ENCODE measurements around the gene ZNF735. TPM values are rescaled to one million over a fixed set of nuclear protein-coding genes. Genes with fewer than 3 reads are reported as not detected.
"Not testable (repeated sequence)": the region's sequence is repeated elsewhere in the genome, so short reads cannot be mapped to it uniquely, and the experiment has no call there.

Gene ZNF735
- polyA plus RNA-seq (2011; rRNA removed) (not detected in 2 replicates), polyA minus RNA-seq (2011; rRNA and poly(A)+ RNA removed) (not detected in 2 replicates)

GRCh38 chr7:64206903-64207302, at the start of gene ZNF735:
Gene ZNF735 (plus strand): TSS chr7:64207203. CDS start chr7:64207203, 0 bp downstream.
- Histone ChIP-seq H3K27me3 (ENCODE audit: control insufficient read depth, insufficient read depth, low read length) (no peaks in the 10 kb centered on the region), H3K4me3 (ENCODE audit: low read depth, low read length) (no peak within 1 kb of the TSS), H3K27ac (ENCODE audit: low read depth, low read length) (no peak within 1 kb of the TSS), H3K9me3 (ENCODE audit: control insufficient read depth, insufficient read depth, low read length) (peaks cover 44% of the 10 kb centered on the region)
- POLR2A ChIA-PET: no interaction called here
- DNase-seq (ENCODE audit: low read depth, low spot score): no peak
- CTCF ChIA-PET: no interaction called here
- TF ChIP-seq CTCF (IDR thresholded peaks at IDR 0.05; ENCODE audit: low read depth, low read length): no peak

DNA sequence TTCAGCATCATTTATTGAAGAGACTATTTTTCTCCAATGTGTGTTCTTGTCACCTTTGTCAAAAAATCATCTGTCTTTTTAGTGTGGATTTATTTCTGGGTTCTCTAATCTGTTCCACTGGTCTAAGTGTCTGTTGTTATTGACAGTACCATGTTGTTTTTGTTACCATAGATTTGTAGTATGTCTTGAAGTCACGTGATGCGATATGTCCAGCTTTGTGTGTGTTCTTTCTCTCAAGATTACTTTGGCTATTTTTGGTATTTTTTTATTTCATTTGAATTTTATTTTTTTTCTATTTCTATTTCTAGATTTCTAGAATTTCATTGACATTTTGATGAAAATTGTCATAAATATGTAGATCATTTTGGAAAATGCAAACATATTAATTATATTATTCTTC, 36.0 kb upstream of the ZNF735 start:
- CTCF ChIA-PET; DNase-seq (ENCODE audit: low read depth, low spot score); H3K27ac ChIP-seq (ENCODE audit: low read depth, low read length); POLR2A ChIA-PET; H3K27me3 ChIP-seq (ENCODE audit: control insufficient read depth, insufficient read depth, low read length); H3K4me3 ChIP-seq (ENCODE audit: low read depth, low read length): not testable (repeated sequence)
- peaks cover 25% of the 10 kb centered on the region for H3K9me3 ChIP-seq (ENCODE audit: control insufficient read depth, insufficient read depth, low read length)

- Histone ChIP-seq H3K27me3 (ENCODE audit: control insufficient read depth, insufficient read depth, low read length) (no peaks in the 10 kb centered on the region), H3K9me3 (ENCODE audit: control insufficient read depth, insufficient read depth, low read length) (peaks cover 26% of the 10 kb centered on the region), H3K4me3 (ENCODE audit: low read depth, low read length) (no peak overlapping the region), H3K27ac (ENCODE audit: low read depth, low read length) (no peak overlapping the region)
- no peak for DNase-seq (ENCODE audit: low read depth, low spot score)
- CTCF ChIA-PET: no interaction called here
- POLR2A ChIA-PET: no interaction called here
- TF ChIP-seq CTCF (IDR thresholded peaks at IDR 0.05; ENCODE audit: low read depth, low read length): no peak
These were observed 32.7 kb upstream of the ZNF735 start for GRCh38 chr7:64174328-64174727.

DNA sequence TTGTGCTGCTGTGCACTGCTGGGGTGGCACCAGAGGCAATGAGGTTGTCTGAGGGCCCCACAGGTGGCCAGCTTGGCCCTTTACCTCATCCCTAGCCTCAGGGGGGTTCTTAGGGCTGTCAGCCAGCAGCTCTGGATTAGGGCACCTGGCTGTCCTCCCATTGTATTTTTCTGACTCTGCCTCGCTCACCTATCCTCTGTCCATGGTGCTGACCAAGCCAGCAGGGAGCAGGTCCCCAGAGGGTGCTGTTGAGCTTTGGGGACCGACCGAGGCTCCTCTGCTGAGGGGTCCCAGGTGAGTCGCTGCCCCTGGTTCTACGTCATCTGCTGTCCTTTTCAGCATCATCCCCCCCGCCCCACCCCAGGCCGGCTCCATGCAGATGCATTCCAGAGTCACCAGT, 32.1 kb upstream of the ZNF735 start:
- no peak for TF ChIP-seq CTCF (IDR thresholded peaks at IDR 0.05; ENCODE audit: low read depth, low read length)
- Histone ChIP-seq H3K27me3 (ENCODE audit: control insufficient read depth, insufficient read depth, low read length) (no peaks in the 10 kb centered on the region), H3K9me3 (ENCODE audit: control insufficient read depth, insufficient read depth, low read length) (peaks cover 23% of the 10 kb centered on the region), H3K27ac (ENCODE audit: low read depth, low read length) (no peak overlapping the region), H3K4me3 (ENCODE audit: low read depth, low read length) (no peak overlapping the region)
- no peak for DNase-seq (ENCODE audit: low read depth, low spot score)
- ChIA-PET POLR2A (no interaction called here), CTCF (no interaction called here)

DNA sequence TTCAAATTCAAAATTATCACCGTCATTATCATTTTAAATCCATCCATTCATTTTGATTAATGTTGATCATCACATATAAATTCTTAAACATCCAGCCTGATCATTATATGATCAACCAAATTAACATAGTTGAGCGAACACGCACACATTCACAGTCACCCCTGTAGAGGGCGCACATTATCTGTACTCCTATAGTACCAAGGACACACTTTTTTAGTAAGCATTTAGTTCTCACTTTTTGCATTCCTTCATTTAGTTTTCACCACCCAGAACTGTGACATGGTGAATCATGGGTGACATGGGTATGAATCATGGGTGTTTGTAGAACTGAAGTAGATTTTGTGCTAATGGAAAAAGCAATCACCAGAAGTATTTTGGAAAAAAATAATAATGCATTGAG, 26.0 kb upstream of the ZNF735 start:
- Histone ChIP-seq H3K4me3 (ENCODE audit: low read depth, low read length) (no peak overlapping the region), H3K9me3 (ENCODE audit: control insufficient read depth, insufficient read depth, low read length) (peaks cover 49% of the 10 kb centered on the region), H3K27ac (ENCODE audit: low read depth, low read length) (no peak overlapping the region), H3K27me3 (ENCODE audit: control insufficient read depth, insufficient read depth, low read length) (no peaks in the 10 kb centered on the region)
- POLR2A ChIA-PET: no interaction called here
- CTCF ChIA-PET: no interaction called here
- no peak for TF ChIP-seq CTCF (IDR thresholded peaks at IDR 0.05; ENCODE audit: low read depth, low read length)
- DNase-seq (ENCODE audit: low read depth, low spot score): no peak

DNA sequence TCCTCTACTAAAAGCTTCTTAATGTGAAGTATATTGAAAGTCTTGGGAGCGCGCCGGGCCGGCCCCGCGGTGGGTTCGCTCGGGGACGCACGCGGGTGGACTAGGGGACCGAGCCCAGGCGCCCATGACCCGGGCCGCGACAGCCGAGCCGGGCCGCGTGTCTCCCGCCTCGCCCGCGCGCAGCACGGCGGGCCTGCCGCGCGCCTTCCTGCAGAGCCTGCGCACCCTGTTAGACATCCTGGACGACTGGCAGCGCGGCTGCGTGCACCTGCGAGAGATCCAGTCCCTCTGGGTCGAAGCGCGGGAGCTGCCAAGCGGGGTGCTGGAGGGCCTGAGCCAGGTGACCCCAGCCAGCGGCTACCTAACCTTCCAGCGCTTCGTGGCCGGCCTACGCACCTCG, 25.4 kb upstream of the ZNF735 start:
- no peak overlapping the region for H3K27ac ChIP-seq (ENCODE audit: low read depth, low read length)
- ChIA-PET CTCF (no interaction called here), POLR2A (no interaction called here)
- no peak for TF ChIP-seq CTCF (IDR thresholded peaks at IDR 0.05; ENCODE audit: low read depth, low read length)
- H3K4me3 ChIP-seq (ENCODE audit: low read depth, low read length): no peak overlapping the region
- H3K27me3 ChIP-seq (ENCODE audit: control insufficient read depth, insufficient read depth, low read length): no peaks in the 10 kb centered on the region
- no peak for DNase-seq (ENCODE audit: low read depth, low spot score)
- H3K9me3 ChIP-seq (ENCODE audit: control insufficient read depth, insufficient read depth, low read length): peaks cover 49% of the 10 kb centered on the region

Data from AG04450 (cell line).